GM10266 (cell line): ENCODE results near the gene CATSPER1.

Experiments
- DNase-seq: peaks from one replicate; pipeline ENCODE4 v3.0.0; 2012; ENCODE audit errors: extremely low spot score
- TF ChIP-seq, protein P1 (sequence below): IDR thresholded peaks from 2 replicates; pipeline ENCODE4 v1.5.1; 2012; ENCODE audit warnings: mild to moderate bottlenecking, low read depth; ENCODE audit not compliant: control insufficient read depth, insufficient read depth; ENCODE audit errors: missing control alignments

The CATSPER1 gene

DNA sequence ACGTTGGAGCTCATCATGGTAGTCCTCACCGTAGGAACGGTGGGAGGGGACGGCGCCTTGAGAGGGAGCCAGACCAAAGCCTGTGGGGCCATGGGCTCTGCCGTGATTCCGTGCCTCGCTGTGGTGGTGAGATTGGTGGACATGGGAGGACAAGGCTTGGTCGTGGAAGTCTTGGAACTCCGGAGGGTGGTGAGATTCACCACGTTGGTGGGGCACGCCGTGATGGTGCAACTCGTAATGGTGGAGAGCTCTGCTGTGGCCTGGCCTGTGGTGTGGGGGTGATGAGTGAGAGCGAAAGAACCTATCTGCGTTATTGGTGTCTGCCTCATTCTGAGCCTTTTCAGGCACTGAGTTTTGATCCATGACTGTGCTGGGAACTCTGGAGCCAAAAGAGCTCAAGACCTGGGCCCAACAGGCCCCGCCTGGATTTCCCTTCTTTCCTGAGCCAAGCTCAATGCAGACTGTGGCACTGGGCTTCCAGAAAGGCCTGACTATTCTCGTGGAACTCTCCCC is at the start of gene CATSPER1:
Gene CATSPER1, minus strand, starts transcription at position 463 of the 513 bp plus-strand sequence. Its CDS starts 100 bp downstream, at position 363.
- DNase-seq, result no peak
- TF ChIP-seq, protein P1, sequence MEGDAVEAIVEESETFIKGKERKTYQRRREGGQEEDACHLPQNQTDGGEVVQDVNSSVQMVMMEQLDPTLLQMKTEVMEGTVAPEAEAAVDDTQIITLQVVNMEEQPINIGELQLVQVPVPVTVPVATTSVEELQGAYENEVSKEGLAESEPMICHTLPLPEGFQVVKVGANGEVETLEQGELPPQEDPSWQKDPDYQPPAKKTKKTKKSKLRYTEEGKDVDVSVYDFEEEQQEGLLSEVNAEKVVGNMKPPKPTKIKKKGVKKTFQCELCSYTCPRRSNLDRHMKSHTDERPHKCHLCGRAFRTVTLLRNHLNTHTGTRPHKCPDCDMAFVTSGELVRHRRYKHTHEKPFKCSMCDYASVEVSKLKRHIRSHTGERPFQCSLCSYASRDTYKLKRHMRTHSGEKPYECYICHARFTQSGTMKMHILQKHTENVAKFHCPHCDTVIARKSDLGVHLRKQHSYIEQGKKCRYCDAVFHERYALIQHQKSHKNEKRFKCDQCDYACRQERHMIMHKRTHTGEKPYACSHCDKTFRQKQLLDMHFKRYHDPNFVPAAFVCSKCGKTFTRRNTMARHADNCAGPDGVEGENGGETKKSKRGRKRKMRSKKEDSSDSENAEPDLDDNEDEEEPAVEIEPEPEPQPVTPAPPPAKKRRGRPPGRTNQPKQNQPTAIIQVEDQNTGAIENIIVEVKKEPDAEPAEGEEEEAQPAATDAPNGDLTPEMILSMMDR, result no peak

DNA sequence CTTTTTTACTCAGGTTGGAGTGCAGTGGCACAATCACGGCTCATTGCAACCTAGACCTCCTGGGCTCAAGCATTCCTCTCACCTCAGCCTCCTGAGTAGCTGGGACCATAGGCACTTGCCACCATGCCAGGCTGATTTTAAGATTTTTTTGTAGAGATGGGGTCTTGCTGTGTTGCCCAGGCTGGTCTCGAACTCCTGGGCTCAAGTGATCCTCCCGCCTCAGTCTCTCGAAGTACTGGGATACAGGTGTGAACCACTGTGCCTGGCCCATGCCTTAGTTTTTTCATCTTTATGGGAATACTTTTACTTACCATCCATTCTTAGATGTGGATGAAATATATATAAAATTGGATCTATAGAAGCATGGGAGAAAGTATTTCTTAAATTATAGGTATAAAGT is 49.0 kb upstream of the CATSPER1 start:
- DNase-seq, result no peak
- TF ChIP-seq, protein P1, result no peak

DNA sequence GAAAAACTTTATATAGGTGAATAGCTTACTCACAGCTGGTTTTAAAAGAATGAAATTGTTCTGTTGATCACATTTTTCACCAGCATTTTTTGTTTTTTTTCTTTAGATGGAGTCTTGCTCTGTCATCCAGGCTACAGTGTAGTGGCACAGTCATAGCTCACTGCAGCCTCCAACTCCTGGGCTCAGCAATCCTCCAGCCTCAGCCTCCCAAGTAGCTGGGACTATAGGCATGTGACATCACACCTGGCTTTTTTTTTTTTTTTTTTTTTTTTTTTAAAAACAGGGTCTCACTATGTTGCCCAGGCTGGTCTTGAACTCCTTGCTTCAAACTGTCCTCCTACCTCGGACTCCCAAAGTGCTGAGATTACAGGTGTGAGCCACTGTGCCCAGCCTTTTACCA is 47.4 kb upstream of the CATSPER1 start:
- TF ChIP-seq, protein P1, result no peak
- no peak for DNase-seq

DNA sequence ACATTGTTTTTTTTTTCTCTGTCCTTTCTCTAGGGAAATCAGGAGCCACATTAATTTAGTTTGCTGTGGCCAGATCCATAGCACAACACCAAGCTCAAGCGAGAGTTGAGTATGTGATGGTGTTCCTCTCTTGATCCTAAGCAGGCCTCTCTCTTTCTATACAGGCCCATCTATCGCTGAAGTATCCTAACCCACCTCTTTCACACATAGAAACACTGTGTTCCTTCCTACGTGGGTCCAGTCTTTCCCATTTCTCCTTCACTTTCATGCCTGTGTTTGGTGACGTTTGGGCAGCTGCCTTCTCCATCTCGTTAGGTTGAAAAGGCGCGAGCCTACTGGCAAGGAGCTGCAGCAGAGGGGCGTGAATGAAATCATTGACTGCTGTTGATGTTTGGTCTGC is 46.2 kb upstream of the CATSPER1 start:
- TF ChIP-seq, protein P1, result no peak
- DNase-seq, result no peak

DNA sequence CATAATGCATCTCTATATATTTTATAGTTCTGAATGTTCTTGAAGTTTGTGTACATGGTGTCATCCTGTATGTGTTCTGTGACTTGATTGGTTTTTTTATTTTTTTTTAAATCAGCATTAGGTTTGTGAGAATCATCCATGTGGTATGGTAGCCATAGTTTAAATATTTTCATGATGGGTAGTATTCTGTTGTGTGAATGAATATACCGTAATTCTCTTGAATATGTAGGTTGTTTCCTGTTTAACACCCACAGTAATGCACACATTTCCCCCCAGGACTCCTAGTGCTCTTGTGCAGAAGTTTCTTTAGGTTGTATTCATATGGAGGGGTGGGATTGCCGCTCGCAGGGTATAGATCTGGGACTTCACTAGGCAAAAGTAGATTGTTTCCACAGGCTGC is 45.8 kb upstream of the CATSPER1 start:
- TF ChIP-seq, protein P1, result no peak

DNA sequence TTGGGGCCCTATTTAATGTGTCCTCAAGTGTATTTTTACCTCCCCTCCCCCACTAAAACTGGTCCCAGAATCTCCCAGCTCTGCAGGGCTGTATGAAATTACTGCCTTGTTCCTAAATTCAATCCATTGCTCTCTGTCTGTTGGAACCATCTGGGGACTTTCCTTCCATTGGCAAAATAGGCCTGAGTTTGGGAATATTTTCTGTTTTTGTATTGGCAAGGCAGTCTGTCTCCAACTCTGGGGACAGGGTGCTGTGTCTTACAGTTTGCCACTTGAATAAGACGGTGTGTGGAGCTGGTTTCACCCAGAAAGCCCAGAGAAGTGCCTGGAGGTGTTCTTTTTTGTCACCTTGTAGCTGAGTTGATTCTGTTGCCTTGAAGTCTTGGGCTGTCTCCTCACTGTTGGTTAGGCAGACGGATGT is 45.1 kb upstream of the CATSPER1 start:
- peak; percentile 37 for DNase-seq
- TF ChIP-seq, protein P1, result no peak

More for the DNA sequence above, 45.8 kb upstream of the CATSPER1 start:
- no peak for DNase-seq

GRCh38 chr11:66070604-66071380 is 44.5 kb upstream of the CATSPER1 start:
- TF ChIP-seq, protein P1, result no peak
- peak; percentile 61 for DNase-seq
